Breast epithelium (tissue), 3 donors: Measurements from ENCODE around the gene FAM131C.

Source experiments
- POLR2A ChIP-seq: fragments of 450-650 bp; IDR thresholded peaks from one replicate; pipeline ENCODE4 v1.6.1; 2016; ENCODE audit warnings: antibody characterized with exemption, mild to moderate bottlenecking, moderate library complexity
- POLR2AphosphoS5 ChIP-seq, 3 donors: sonication (generic); formaldehyde crosslinking; IDR thresholded peaks; one replicate each; pipeline ENCODE4 v1.6.1; 2017; ENCODE audit warnings: antibody characterized with exemption in 3 of 3
- TF ChIP-seq, protein P1 (sequence below), 3 donors: fragments of 450-650 bp; IDR thresholded peaks; one replicate each; pipeline ENCODE4 v1.5.1; 2016 to 2017; ENCODE audit warnings: antibody characterized with exemption in 3 of 3, mild to moderate bottlenecking in 3 of 3, moderate library complexity in 3 of 3

GRCh38 chr1:16078925-16079656 lies 5.6 kb upstream of the FAM131C start:
- TF ChIP-seq, protein P1, sequence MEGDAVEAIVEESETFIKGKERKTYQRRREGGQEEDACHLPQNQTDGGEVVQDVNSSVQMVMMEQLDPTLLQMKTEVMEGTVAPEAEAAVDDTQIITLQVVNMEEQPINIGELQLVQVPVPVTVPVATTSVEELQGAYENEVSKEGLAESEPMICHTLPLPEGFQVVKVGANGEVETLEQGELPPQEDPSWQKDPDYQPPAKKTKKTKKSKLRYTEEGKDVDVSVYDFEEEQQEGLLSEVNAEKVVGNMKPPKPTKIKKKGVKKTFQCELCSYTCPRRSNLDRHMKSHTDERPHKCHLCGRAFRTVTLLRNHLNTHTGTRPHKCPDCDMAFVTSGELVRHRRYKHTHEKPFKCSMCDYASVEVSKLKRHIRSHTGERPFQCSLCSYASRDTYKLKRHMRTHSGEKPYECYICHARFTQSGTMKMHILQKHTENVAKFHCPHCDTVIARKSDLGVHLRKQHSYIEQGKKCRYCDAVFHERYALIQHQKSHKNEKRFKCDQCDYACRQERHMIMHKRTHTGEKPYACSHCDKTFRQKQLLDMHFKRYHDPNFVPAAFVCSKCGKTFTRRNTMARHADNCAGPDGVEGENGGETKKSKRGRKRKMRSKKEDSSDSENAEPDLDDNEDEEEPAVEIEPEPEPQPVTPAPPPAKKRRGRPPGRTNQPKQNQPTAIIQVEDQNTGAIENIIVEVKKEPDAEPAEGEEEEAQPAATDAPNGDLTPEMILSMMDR (IDR thresholded peaks at IDR 0.05): peak; percentile 91 to 97 (median 95)
- peak; percentile 25 to 56 (median 30) for TF ChIP-seq POLR2AphosphoS5 (IDR thresholded peaks at IDR 0.05)
- TF ChIP-seq POLR2A: no peak
